Measurements from ENCODE around the gene NPAS3.
A peak's percentile ranks its signal among the peaks of the same experiment; 100 is the strongest.

Gene NPAS3

DNA sequence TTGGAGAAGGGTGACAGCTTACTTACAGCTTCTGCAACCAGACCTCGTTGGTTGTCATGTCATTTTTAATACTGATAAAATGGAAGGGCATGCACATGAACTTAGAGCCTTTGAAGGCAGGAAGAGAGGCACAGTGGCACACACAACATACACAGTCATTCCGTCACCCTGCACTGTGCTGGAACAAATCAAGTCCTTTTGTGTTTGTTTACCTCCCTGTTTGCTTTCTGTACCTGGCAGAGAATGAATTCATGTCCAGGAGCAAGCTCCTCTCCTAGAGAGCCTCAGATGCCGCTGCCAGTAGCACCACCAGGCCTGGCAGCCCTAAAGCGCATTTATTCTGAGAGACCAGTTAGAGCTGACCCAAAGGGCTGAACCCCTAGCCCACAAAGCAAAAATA is 551.9 kb downstream of the NPAS3 start:
- DNase-seq, result no peak

DNA sequence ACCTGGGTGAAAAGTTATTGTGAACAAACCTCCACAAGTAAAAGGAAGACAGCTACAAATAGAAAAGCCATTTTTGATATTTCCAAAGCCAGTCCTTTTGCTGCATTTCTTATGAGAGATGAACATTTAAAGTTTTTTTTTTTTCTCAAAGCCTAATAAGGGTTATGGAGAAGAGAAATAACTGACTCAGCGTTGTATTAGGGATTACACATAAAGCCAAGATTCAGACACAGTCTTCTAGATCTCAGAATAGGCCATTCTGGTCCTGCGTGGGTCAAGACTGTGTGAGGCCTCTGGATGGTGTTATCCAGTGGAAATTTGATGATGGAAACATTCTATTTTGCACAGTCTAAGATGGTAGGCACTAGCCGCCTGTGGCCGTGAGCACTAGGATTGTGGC is 552.4 kb downstream of the NPAS3 start:
- no peak for DNase-seq

- no peak for DNase-seq
Measured at GRCh38 chr14:33492491-33492890, 553.8 kb downstream of the NPAS3 start.

- no peak for DNase-seq
Measured at GRCh38 chr14:33493266-33493665, 554.6 kb downstream of the NPAS3 start.

DNA sequence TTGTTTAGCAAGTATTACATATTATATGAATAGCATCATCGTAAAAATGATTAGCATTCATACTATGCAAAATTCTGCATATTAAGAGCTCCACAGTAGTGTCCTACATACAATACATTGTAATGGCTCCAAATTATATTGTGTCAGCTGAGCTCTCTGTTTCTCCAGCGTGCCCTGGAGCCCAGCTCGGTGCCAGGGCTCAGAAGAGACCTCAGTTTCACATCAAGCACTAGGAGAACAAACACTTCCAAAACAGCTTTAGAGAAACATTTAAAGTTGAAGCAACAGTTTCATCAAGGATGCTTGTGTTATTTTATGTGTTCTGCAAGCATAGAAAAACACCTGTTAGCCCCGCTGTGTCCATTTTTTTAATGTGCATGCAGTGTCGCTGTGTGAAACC is 555.3 kb downstream of the NPAS3 start:
- no peak for DNase-seq

DNA sequence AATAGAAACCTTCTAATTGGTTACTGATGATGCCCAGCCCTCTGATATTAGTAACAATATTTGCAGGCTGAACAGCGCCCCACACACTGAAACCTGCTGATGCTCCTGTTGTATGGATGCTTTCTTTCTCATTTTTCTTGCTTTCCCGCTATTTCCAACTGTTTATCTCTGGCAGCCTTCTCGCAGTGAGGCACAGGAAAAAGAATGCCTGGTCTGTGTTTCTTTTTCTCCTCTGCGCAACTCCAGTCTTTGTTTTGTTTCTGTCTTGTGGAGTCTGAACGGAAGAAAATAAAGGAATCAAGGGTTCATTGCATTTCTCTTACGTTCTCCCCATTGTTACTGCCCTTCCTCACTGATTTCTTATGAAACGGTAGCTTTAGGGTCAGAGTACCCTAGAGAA is 561.0 kb downstream of the NPAS3 start:
- no peak for DNase-seq

DNA sequence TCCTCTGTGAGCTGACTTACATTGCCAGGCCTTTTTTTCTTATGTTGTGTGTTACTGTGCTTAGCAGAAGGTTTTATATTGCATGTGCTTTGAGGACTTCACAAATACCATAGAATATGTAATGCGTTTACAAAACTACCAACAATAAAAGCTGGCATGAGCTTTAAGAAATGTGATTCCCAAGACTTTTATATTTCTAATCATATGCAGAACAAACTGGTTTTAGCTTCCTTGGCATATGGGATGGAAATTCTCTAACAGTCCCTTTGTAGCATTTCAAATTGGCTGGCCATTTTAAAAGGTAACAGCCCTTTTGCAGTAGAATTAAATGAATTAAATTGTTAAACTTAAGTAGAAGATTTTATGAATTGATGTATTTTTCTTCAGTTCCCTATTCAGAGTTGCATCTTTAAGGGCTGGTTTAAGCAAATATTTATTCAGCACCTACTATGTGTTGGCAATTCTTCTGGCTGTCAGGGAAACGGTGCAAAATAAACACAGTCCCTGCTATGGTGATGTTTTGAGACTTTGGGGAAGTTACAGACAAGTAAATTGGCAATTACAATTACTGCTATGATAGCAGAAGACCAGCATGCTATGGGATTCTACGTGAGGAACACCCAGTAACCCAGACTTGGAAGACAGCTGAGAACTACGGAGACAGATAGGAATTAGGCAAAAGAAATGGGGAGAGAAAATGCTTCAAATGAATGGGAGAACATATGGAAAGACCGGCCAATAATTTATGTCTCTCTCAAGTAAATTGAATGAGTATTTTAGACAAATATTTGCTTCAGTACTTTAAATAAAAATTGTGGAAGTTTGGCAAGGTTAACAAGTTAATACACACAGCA is 565.8 kb downstream of the NPAS3 start:
- no peak for DNase-seq

DNA sequence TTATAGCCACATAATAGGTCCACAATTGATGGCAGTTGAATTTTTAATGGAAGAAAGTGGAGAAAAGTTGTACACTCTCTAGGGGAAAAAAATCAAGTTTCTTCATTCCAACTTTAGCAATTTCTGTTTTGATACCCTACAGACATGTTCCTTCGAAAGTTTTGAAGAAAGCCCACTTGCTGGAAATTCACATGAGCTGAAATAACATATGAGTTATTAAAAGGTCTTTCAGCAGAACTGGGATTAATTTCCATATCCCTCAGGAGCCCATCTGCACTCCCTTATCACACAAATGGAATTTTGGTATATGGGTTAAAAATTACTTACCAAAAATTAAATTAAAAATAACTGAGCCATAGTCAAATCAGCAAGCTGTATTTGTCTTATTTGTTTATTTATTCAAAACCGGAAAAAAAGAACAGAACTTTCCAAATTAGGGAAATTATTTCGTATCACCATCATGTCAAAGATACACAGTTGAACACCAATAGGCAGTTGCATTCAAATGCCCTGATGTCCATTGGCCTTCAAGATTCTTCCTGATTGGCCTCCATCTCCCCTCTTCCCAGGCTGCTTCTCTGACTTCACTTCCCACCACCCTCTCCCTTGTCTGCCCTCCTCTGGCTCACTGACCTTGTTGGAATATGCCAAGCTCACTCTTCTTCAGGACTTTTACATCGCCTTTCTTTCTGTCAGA is 566.7 kb downstream of the NPAS3 start:
- no peak for DNase-seq

GRCh38 chr14:33505963-33506329 is 567.3 kb downstream of the NPAS3 start:
- DNase-seq, result no peak

DNA sequence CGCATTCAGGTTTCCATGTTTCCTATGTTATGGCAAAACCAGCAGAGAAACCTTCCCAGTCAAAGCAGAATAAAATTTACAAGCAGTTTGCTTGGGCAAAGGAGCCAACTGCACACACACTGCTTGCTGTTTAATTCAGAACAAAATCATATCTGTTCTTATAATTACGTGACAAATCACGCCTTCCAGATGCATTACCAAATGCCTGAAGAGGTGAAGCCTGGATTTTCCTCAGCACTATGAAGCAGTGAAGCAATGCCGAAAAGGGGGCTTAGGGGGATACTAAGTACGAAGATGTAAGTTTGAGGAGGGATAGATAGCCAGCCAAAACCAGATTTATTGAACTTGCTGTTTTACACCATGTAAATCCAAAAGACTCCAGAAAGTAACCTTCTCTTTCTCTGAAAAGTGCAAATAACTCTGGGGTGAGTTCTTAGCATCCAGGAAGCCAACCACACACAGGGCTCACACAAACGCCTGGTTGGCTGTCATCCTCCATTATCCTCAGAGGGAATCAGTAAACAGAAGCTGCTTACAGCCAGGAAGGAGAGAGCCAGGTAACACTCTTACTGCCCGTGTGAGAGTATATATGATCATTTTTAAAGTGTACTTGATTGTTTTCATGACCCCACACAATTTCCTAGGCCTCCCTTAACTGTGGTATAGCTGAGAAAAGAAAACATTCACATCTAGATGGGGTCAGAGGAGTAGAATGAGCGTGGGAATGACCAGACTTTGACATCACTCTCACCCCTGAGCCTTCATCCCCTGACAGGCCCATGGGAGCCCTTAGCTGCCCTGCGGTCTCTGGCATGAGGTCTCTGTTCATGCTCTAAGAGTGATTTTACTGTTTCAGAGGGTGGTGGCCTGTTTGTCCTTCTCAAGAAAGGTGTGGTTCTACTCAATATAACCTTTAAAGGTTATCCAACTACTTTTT is 569.7 kb downstream of the NPAS3 start:
- DNase-seq, result peak; percentile 45

DNA sequence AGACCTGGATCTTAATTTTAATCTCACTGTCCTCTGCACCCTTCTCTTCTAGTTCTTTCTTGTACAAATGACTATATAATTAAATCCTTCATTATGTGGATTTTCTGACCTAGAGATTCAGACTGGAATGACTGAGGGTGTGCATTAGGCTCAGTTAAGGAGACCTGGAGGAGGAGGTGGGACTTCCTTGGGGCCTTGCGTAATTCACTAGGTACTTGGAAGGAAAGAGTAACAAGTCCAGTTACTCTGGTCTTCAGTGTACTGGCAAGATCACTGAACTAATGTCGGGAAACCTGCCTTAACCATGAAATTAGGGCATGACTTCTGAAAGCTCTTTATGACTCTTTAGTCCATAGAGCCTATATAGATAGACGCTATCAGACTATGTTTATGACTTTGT is 570.8 kb downstream of the NPAS3 start:
- DNase-seq, result no peak

DNA sequence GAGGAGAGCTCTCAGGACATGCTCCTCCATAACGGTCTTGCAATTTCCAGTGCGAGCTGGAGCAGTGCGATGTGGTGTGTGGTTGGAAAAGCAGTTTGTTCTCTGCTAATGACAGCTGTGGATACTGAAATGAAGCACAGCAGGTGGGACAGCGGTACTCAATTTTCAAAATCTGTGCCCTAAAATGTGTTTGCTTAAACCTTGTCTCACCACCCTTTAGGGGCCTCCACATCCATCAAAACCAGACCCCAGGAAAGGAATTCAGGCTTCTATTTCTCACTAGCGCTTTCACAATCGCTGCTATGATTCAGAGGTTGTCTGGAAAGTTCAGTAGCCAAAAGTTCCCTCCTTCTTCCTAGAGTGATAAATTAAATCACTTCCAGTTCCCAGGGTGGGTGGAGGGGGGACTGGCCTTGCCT is 571.4 kb downstream of the NPAS3 start:
- DNase-seq, result peak; percentile 43

DNA sequence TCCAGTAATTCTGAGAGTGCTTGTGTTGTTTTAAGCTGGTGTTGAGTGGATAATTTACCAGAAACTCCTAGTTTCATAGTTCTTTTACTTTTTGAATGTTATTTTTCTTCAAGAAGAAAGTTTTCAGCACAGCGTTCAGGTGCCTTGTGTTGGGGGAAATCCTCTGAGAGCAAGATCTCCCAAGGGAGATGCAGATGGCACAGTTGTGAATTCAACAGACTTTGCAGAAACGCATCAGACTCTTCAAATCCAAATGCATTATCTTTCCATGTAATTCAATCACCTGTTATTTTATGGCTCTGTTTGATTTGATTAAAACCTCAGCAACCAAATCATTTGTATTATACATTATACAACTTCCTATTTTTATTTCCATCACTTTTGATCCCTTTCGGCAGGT is 572.3 kb downstream of the NPAS3 start:
- no peak for DNase-seq

DNA sequence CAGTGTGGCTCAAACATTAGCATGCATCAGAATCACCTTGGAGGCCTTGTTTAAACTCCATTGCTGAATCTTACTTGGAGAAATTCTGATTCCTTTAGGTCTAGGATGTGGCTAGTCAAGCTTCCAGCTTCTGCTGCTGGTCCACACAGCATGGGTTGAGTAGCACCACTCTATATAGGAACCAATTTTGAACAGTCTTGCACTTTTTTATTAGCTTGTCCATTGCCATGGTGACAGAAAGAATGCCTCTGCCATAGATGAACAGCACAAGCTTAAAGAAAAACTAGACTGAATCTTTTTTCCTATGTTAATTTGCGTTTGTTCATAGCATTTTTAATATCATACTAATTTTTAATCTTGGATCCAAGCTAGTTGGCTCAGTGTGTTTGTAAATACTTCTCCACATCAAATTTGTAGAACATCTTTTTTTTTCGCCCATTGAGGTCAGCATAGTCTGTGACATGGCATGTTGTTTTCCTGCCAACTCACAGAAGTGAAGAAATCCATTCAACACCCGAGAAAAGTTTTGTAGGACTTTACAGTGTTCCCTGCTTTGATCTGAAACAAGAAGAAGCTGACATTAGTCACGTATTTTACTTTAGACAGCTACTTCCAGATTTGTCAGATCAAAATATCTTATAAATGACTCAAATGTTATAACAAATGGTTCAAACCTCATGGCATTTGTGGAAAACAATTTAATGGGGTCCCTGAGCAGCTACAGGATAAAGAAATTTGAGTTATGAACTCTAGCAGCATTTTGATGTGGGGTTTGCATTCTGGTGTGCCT is 573.4 kb downstream of the NPAS3 start:
- no peak for DNase-seq

DNA sequence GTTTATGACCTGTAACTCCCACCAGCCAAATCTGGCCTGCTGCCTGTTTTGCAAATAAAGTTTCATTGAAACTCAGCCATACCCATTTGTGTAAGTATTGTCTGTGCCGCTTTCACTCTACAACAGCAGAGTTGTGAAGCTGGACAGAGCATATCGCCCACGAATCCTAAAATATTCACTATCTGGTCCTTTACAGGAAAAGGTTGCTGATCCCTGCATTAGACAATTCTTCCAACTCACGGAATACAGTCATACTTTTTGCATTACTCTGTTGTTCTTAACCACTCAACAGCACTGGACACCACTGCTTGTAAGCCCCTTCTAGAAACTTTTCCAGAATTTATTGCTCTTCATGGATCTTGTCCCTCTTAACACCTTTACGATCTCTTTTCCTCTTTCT is 576.8 kb downstream of the NPAS3 start:
- DNase-seq, result no peak

- DNase-seq, result no peak
Measured at GRCh38 chr14:33515899-33516298, 577.2 kb downstream of the NPAS3 start.

GRCh38 chr14:33516898-33517436 is 578.3 kb downstream of the NPAS3 start:
- DNase-seq, result no peak

DNA sequence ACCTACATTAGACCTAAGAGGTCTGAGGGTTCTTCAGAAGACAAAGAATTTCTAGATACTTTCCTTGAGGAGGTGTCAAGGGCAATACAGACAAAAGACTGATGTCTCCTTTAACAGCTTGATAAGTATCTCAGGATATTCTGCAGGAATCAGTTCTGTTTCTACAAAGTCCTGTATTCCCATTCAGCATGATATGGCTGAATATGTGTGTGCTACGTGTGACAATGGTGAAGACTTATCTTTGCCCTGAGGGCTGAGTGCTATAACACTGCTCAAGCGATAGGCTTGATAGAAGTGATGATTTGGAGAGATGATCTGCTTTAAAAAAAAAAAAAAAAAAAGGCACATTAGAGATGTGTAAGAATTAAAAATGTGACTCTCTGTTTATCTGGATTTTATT is 582.5 kb downstream of the NPAS3 start:
- no peak for DNase-seq

DNA sequence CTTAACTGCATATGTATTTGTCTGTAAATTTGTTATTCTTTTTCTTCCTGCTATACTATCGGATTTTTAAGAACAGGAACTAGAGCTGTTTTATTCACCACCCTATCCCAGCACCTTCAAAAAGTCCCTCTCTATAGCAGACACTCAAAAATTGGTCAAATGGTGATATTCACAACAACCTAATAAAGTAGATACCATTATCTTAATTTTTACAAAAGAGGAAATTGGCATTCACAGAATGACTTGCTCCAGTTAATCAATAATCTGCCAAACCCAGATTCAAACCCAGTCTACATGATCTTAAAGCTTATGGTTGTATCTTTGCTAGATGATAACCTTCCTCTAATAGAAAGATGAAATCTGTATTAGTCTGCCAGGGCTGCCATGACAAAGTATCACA is 585.6 kb downstream of the NPAS3 start:
- DNase-seq, result no peak

DNA sequence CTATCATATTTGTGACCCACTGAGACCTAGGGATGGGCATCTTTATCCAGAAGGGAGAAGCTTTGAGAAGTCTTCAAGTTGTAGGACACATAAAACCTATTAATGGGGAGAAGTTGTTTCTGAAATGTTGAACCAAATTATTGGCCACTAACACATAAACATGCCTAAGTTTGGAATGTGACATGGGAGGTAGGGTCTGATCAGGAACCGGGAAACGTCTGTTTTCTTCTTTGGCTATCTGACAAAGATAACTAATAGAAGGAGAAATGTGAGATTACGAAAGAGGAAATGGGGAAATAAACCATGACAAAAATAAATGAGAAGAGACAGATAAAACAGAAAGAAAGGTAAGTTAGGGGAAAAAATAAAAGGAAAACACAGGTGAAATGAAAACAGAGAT is 586.9 kb downstream of the NPAS3 start:
- DNase-seq, result no peak

DNA sequence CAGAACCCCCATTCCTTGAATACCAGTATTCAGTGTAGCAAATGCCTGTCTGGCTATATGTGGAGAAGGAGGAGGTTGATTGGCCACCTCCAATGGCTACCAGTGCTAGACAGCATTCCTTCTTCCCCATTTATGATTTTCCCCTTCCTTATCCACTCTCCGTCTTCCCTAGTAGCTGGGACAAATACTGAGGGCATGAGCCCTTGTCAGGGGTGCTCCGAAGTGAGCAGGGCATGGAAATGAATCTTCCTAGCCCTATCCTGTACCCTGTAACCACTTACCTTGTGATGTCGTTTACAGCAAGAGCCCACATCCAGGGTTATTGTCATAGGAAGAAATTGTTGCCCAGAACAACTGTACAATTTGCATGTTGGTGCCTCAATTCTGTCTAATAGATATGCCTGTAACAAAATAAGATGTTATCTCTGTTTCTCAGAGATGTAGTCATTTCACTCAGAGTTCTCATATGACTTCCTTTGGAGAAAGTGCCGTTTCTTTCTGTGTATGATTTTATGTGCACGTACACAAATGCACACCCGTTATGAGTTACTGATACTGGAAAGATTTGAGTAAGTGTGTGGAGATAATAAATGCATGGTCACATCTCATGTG is 588.5 kb downstream of the NPAS3 start:
- no peak for DNase-seq

GRCh38 chr14:33528655-33529054 is 590.0 kb downstream of the NPAS3 start:
- no peak for DNase-seq
